HEK293 (cell line): ENCODE measurements around the gene ERAP2.

Experiments
- CTCF ChIP-seq: fragments of 450-650 bp; formaldehyde crosslinking; IDR thresholded peaks from 2 replicates; pipeline ENCODE4 v1.5.1; 2016; ENCODE audit warnings: missing biosample characterization, missing genetic modification characterization
- ZNF19 ChIP-seq: fragments of 450-650 bp; formaldehyde crosslinking; IDR thresholded peaks from 2 replicates; pipeline ENCODE4; 2016; ENCODE audit warnings: missing biosample characterization, missing genetic modification characterization, low read depth
- ZNF544 ChIP-seq: fragments of 450-650 bp; formaldehyde crosslinking; IDR thresholded peaks from 2 replicates; pipeline ENCODE4 v1.5.0; 2017; ENCODE audit warnings: missing biosample characterization, missing genetic modification characterization

GRCh38 chr5:96896276-96896675, 20.0 kb downstream of the ERAP2 start:
- TF ChIP-seq ZNF19 (tag by site-specific recombination) (no peak), CTCF (no peak), ZNF544 (tag by site-specific recombination) (no peak)
